Measurements from ENCODE around the gene AFAP1.

DNA sequence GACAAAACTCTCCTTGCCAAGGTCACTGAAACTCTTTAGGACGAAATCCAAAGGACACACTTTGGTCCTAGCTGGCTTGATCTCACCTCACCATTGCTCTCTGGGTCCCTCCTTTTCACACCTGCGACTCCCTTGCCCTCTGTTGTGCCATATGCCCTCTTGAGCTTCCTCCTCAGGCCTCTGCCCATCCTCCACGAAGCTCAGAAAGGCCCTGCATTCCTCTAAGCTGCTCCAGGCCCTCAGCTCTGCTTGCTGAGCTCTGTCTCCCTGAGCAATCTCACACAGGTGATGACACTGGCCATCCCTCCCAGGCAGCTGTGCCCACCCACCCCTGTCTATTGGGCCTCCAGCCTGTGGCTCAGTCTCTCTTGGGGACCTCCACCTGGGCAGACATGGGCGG lies 10.1 kb upstream of the AFAP1 start:
- TF ChIP-seq CTCF (IDR thresholded peaks at IDR 0.05), result no peak
- TF ChIP-seq, protein P1, sequence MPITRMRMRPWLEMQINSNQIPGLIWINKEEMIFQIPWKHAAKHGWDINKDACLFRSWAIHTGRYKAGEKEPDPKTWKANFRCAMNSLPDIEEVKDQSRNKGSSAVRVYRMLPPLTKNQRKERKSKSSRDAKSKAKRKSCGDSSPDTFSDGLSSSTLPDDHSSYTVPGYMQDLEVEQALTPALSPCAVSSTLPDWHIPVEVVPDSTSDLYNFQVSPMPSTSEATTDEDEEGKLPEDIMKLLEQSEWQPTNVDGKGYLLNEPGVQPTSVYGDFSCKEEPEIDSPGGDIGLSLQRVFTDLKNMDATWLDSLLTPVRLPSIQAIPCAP (CRISPR knock-in tag; IDR thresholded peaks at IDR 0.05), result no peak
- TF ChIP-seq, protein P2, sequence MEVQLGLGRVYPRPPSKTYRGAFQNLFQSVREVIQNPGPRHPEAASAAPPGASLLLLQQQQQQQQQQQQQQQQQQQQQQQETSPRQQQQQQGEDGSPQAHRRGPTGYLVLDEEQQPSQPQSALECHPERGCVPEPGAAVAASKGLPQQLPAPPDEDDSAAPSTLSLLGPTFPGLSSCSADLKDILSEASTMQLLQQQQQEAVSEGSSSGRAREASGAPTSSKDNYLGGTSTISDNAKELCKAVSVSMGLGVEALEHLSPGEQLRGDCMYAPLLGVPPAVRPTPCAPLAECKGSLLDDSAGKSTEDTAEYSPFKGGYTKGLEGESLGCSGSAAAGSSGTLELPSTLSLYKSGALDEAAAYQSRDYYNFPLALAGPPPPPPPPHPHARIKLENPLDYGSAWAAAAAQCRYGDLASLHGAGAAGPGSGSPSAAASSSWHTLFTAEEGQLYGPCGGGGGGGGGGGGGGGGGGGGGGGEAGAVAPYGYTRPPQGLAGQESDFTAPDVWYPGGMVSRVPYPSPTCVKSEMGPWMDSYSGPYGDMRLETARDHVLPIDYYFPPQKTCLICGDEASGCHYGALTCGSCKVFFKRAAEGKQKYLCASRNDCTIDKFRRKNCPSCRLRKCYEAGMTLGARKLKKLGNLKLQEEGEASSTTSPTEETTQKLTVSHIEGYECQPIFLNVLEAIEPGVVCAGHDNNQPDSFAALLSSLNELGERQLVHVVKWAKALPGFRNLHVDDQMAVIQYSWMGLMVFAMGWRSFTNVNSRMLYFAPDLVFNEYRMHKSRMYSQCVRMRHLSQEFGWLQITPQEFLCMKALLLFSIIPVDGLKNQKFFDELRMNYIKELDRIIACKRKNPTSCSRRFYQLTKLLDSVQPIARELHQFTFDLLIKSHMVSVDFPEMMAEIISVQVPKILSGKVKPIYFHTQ (CRISPR knock-in tag; IDR thresholded peaks at IDR 0.05), result no peak
- no peak for TF ChIP-seq NFYB (CRISPR knock-in tag; conservative IDR thresholded peaks at IDR 0.05; ENCODE audit: low read depth)
- TF ChIP-seq KAT7 (CRISPR knock-in tag; IDR thresholded peaks at IDR 0.05; ENCODE audit: borderline replicate concordance), result no peak
- no peak for TF ChIP-seq NR2C2 (CRISPR knock-in tag; IDR thresholded peaks at IDR 0.05)
- no peak for TF ChIP-seq SMAD3 (CRISPR knock-in tag; IDR thresholded peaks at IDR 0.05; ENCODE audit: borderline replicate concordance)
- no peak for TF ChIP-seq CREM (CRISPR knock-in tag; IDR thresholded peaks at IDR 0.05)
- TF ChIP-seq JUN (CRISPR knock-in tag; IDR thresholded peaks at IDR 0.05), result no peak
- TF ChIP-seq ATF3 (CRISPR knock-in tag; conservative IDR thresholded peaks at IDR 0.05), result no peak
- TF ChIP-seq GABPB1 (CRISPR knock-in tag; IDR thresholded peaks at IDR 0.05), result no peak
- TF ChIP-seq, protein P3, sequence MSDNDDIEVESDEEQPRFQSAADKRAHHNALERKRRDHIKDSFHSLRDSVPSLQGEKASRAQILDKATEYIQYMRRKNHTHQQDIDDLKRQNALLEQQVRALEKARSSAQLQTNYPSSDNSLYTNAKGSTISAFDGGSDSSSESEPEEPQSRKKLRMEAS (CRISPR knock-in tag; IDR thresholded peaks at IDR 0.05), result no peak
- TF ChIP-seq, protein P4, sequence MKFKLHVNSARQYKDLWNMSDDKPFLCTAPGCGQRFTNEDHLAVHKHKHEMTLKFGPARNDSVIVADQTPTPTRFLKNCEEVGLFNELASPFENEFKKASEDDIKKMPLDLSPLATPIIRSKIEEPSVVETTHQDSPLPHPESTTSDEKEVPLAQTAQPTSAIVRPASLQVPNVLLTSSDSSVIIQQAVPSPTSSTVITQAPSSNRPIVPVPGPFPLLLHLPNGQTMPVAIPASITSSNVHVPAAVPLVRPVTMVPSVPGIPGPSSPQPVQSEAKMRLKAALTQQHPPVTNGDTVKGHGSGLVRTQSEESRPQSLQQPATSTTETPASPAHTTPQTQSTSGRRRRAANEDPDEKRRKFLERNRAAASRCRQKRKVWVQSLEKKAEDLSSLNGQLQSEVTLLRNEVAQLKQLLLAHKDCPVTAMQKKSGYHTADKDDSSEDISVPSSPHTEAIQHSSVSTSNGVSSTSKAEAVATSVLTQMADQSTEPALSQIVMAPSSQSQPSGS (CRISPR knock-in tag; IDR thresholded peaks at IDR 0.05; ENCODE audit: borderline replicate concordance, low read depth), result no peak
- no peak for TF ChIP-seq ZNF425 (CRISPR knock-in tag; conservative IDR thresholded peaks at IDR 0.05)
